ENCODE results near the gene GDAP2. TPM values are rescaled to one million over a fixed set of nuclear protein-coding genes. Genes with fewer than 3 reads are reported as not detected.
A peak's percentile ranks its signal among the peaks of the same experiment; 100 is the strongest.

The GDAP2 gene
- total and polyA plus RNA-seq, 4 donors: 3.0 to 16.8 (median 9.1) TPM

DNA sequence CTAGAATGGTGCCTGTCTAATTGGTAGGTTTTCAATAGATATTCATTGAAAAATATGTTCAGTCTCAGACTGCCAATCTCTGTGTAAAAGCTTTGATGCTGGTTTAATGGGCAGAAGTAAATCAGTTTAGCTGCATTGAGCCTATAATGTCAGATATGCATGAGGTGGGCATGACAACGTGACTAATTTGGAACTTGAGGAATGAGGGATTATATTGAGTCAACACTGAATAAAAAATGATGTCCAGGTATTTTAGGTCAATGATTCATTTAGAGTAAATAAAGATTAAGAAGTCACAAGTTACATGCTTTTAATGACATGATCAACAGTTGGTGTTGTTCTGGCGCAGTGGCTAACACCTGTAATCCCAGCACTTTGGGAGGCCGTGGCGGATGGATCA is 3.2 kb upstream of the GDAP2 start:
- TF ChIP-seq MAX (IDR thresholded peaks at IDR 0.05) (no peak), REST (IDR thresholded peaks at IDR 0.05) (no peak), TAF1 (conservative IDR thresholded peaks at IDR 0.05) (no peak), NR2F2 (IDR thresholded peaks at IDR 0.05) (no peak), FOXA1 (IDR thresholded peaks at IDR 0.05) (no peak), RXRA (IDR thresholded peaks at IDR 0.05) (no peak), YY1 (IDR thresholded peaks at IDR 0.05) (no peak), GABPA (IDR thresholded peaks at IDR 0.05 in 1 of 2, conservative IDR thresholded peaks at IDR 0.05 in 1 of 2) (no peak), JUND (IDR thresholded peaks at IDR 0.05) (no peak), RAD21 (IDR thresholded peaks at IDR 0.05) (no peak), CTCF (IDR thresholded peaks at IDR 0.05; ENCODE audit: low read depth, low read length, missing input control) (no peak)
- TF ChIP-seq, protein P1, sequence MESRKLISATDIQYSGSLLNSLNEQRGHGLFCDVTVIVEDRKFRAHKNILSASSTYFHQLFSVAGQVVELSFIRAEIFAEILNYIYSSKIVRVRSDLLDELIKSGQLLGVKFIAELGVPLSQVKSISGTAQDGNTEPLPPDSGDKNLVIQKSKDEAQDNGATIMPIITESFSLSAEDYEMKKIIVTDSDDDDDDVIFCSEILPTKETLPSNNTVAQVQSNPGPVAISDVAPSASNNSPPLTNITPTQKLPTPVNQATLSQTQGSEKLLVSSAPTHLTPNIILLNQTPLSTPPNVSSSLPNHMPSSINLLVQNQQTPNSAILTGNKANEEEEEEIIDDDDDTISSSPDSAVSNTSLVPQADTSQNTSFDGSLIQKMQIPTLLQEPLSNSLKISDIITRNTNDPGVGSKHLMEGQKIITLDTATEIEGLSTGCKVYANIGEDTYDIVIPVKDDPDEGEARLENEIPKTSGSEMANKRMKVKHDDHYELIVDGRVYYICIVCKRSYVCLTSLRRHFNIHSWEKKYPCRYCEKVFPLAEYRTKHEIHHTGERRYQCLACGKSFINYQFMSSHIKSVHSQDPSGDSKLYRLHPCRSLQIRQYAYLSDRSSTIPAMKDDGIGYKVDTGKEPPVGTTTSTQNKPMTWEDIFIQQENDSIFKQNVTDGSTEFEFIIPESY (IDR thresholded peaks at IDR 0.05): no peak
- WGBS: 81% methylated on average over 4 of the region's 4 CpGs
- DNase-seq (ENCODE audit: low spot score): no peak

DNA sequence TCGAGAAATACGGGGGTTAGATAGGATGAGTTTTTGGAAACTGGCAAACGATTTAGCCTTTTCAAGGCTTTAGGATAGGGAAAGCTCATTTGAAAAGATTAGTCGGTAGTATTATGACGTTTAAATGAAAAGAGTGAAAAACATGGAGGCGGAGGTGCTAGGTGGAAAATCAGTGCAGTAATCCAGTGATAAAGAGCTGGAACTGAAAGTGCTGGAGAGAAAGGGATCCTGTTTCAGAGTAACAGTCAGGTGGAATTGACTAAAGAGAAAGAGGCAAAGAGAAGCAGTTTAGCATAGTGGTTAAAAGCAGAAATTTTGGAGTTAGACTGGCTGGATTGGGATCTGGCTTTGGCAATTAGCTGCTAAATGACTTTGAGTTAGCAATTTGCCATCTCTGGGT is 1.1 kb upstream of the GDAP2 start:
- peak overlapping the region; percentile 35 to 67 for H3K27ac ChIP-seq (ENCODE audit: low read depth in 1 of 2, low read length in 2 of 2)

More for the DNA sequence above, 3.2 kb upstream of the GDAP2 start:
- peaks cover 4 to 16% (median 11%) of the 10 kb centered on the region in 4 donors for H3K36me3 ChIP-seq (ENCODE audit: control insufficient read depth in 4 of 4, insufficient read depth in 3 of 4, low read depth in 1 of 4, low read length in 3 of 4)
- no peak overlapping the region for H3K27ac ChIP-seq (ENCODE audit: low read depth in 1 of 2, low read length in 2 of 2)
- peaks cover 3 to 40% (median 28%) of the 10 kb centered on the region in 4 donors for H3K4me1 ChIP-seq (ENCODE audit: control insufficient read depth in 4 of 4, insufficient read depth in 4 of 4, low read length in 3 of 4)
- H3K4me3 ChIP-seq (ENCODE audit: low read depth in 1 of 3, low read length in 3 of 3): no peak overlapping the region
- no peaks in the 10 kb centered on the region for H3K27me3 ChIP-seq (ENCODE audit: control insufficient read depth in 4 of 4, insufficient read depth in 4 of 4, low read length in 3 of 4)
- no peak overlapping the region for H3K9ac ChIP-seq (ENCODE audit: low read depth in 1 of 2, low read length in 2 of 2)
- no peaks in the 10 kb centered on the region for H3K9me3 ChIP-seq (ENCODE audit: control insufficient read depth in 4 of 4, low read length in 3 of 4)

More for the DNA sequence above, 1.1 kb upstream of the GDAP2 start:
- H3K9ac ChIP-seq (ENCODE audit: low read depth in 1 of 2, low read length in 2 of 2): peak overlapping the region; percentile 71 to 90
- 2% methylated on average over 6 of the region's 6 CpGs for WGBS
- H3K27me3 ChIP-seq (ENCODE audit: control insufficient read depth in 4 of 4, insufficient read depth in 4 of 4, low read length in 3 of 4): no peaks in the 10 kb centered on the region
- peaks cover 0 to 6% (median 4%) of the 10 kb centered on the region in 4 donors for H3K36me3 ChIP-seq (ENCODE audit: control insufficient read depth in 4 of 4, insufficient read depth in 3 of 4, low read depth in 1 of 4, low read length in 3 of 4)
- no peaks in the 10 kb centered on the region for H3K9me3 ChIP-seq (ENCODE audit: control insufficient read depth in 4 of 4, low read length in 3 of 4)
- DNase-seq (ENCODE audit: low spot score): no peak
- peak overlapping the region; percentile 89 to 97 (median 96) for H3K4me3 ChIP-seq (ENCODE audit: low read depth in 1 of 3, low read length in 3 of 3)
- peak; percentile 41 for TF ChIP-seq YY1 (IDR thresholded peaks at IDR 0.05)
- TF ChIP-seq TAF1 (conservative IDR thresholded peaks at IDR 0.05): no peak
- H3K4me1 ChIP-seq (ENCODE audit: control insufficient read depth in 4 of 4, insufficient read depth in 4 of 4, low read length in 3 of 4): peaks cover 3 to 40% (median 28%) of the 10 kb centered on the region in 4 donors
